Ectodermal cell (in vitro differentiated cells): Measurements from ENCODE around the gene DNAAF8. TPM values are rescaled to one million over a fixed set of nuclear protein-coding genes. Genes with fewer than 3 reads are reported as not detected.

Source experiments
- H3K27ac ChIP-seq: 2 replicates; pipeline ENCODE4 v1.7.0; 2013; ENCODE audit warnings: mild to moderate bottlenecking, low read depth, low read length; ENCODE audit not compliant: insufficient read depth, poor library complexity, severe bottlenecking
- H3K27me3 ChIP-seq: 2 replicates; pipeline ENCODE4 v1.7.0; 2013; ENCODE audit warnings: mild to moderate bottlenecking, low read length; ENCODE audit not compliant: insufficient read depth, control insufficient read depth, poor library complexity, severe bottlenecking
- H3K36me3 ChIP-seq: one replicate; pipeline ENCODE4 v1.7.0; 2013; ENCODE audit warnings: low read length; ENCODE audit not compliant: control insufficient read depth, insufficient read depth
- H3K4me1 ChIP-seq: one replicate; pipeline ENCODE4 v1.7.0; 2013; ENCODE audit warnings: low read length; ENCODE audit not compliant: control insufficient read depth, insufficient read depth
- H3K4me3 ChIP-seq: 2 replicates; pipeline ENCODE4 v1.7.0; 2013; ENCODE audit warnings: low read depth, low read length, control low read depth; ENCODE audit not compliant: insufficient read depth
- H3K9me3 ChIP-seq: 2 replicates; pipeline ENCODE4 v1.7.0; 2013; ENCODE audit warnings: mild to moderate bottlenecking, low read length, moderate library complexity; ENCODE audit not compliant: control insufficient read depth
- WGBS, 2 experiments: methylation state at CpG; one replicate each; pipeline ENCODE4 v1.1.7; 2013; ENCODE audit warnings: missing lambda C conversion rate in 2 of 2; 5-methylcytosine and 5-hydroxymethylcytosine counted together
- polyA plus RNA-seq, 4 experiments: library from polyadenylated mRNA; stranded (reverse); fragments of 50-300 nt; gene quantifications; one replicate each; pipeline ENCODE4 v1.2.3, GENCODE V29; 2013

The DNAAF8 gene
- polyA plus RNA-seq (2013, experiment 1 of 4) = 0.89 TPM
- polyA plus RNA-seq (2013, experiment 2 of 4) = 0.68 TPM
- 0.11 TPM for polyA plus RNA-seq (2013, experiment 3 of 4)
- 0.20 TPM for polyA plus RNA-seq (2013, experiment 4 of 4)

GRCh38 chr16:4734063-4734729, at the start of gene DNAAF8, which contains the start of gene ANKS3:
Gene DNAAF8 (plus strand): TSS chr16:4734537. CDS start chr16:4736515, 1,978 bp downstream.
Gene ANKS3 (minus strand): TSS chr16:4734271. CDS start chr16:4730149, 4,122 bp downstream.
- Histone ChIP-seq H3K4me3 (peak within 1 kb of the TSS; percentile 90), H3K27me3 (no peaks in the 10 kb centered on the region), H3K9me3 (no peaks in the 10 kb centered on the region), H3K36me3 (peaks cover 10% of the 10 kb centered on the region), H3K27ac (peak within 1 kb of the TSS; percentile 94), H3K4me1 (no peaks in the 10 kb centered on the region)
- 0% methylated on average over 70 of the region's 70 CpGs for WGBS, 2 experiments

DNA sequence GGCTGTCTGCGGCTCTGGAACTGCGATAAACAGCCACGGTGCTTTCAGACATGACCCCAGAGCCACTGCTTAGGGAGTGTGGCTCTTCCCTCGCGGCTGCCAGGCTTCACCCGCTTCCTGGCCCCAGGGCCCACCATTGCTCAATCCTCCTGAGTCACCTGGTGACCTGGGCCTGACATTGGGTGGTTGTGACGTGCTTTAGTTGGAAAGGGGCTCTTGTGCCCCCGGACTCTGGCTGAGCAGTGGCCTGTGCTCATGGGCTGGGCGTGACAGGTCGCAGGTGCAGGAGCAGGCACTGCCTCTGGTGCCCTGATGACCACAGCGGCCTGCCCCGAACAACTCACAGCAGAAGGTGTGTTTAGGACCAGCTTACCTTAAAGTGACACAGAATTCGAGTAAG, 49.6 kb upstream of the DNAAF8 start:
- Histone ChIP-seq H3K27ac (no peak overlapping the region), H3K9me3 (no peaks in the 10 kb centered on the region), H3K4me1 (no peaks in the 10 kb centered on the region), H3K27me3 (no peaks in the 10 kb centered on the region), H3K36me3 (peaks cover 7% of the 10 kb centered on the region), H3K4me3 (no peak overlapping the region)
- WGBS, 2 experiments = 95 to 97% methylated on average over 13 of the region's 13 CpGs

- Histone ChIP-seq H3K9me3 (no peaks in the 10 kb centered on the region), H3K27me3 (no peaks in the 10 kb centered on the region), H3K36me3 (peaks cover 7% of the 10 kb centered on the region), H3K27ac (no peak overlapping the region), H3K4me3 (no peak overlapping the region), H3K4me1 (no peaks in the 10 kb centered on the region)
- WGBS, 2 experiments = 94 to 95% methylated on average over 13 of the region's 13 CpGs
Measured at GRCh38 chr16:4685292-4685691, 49.0 kb upstream of the DNAAF8 start.

GRCh38 chr16:4685776-4686496, 48.4 kb upstream of the DNAAF8 start:
- Histone ChIP-seq H3K27me3 (no peaks in the 10 kb centered on the region), H3K36me3 (peaks cover 7% of the 10 kb centered on the region), H3K4me1 (no peaks in the 10 kb centered on the region), H3K4me3 (no peak overlapping the region), H3K9me3 (no peaks in the 10 kb centered on the region), H3K27ac (no peak overlapping the region)
- WGBS, 2 experiments = 94 to 96% methylated on average over 37 to 38 of the region's 38 CpGs

- WGBS, 2 experiments = 91 to 92% methylated on average over 27 of the region's 27 CpGs
- no peaks in the 10 kb centered on the region for H3K4me1 ChIP-seq
- no peaks in the 10 kb centered on the region for H3K27me3 ChIP-seq
- no peak overlapping the region for H3K4me3 ChIP-seq
- H3K36me3 ChIP-seq = peaks cover 7% of the 10 kb centered on the region
- H3K27ac ChIP-seq = no peak overlapping the region
- no peaks in the 10 kb centered on the region for H3K9me3 ChIP-seq
Measured at GRCh38 chr16:4686497-4687210, 47.7 kb upstream of the DNAAF8 start.

DNA sequence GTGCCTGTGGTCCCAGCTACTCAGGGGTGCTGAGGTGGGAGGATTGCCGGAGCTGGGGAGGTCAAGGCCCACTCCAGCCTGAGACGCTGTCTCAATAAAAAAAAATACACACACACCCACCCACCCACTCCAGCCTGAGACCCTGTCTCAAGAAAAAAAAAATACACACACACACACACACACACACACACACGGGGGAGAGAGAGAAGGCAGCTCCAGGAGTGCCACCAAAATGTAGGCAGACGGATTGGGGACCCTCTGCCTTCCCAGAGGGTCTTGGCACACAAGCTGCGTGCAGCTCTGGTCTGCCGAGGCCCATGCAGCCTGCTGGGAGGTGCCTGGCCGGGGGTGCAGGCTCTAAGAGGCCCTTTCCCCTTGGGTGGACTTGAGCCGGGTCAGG, 46.9 kb upstream of the DNAAF8 start:
- no peaks in the 10 kb centered on the region for H3K9me3 ChIP-seq
- no peak overlapping the region for H3K4me3 ChIP-seq
- H3K4me1 ChIP-seq = peaks cover 5% of the 10 kb centered on the region
- WGBS, 2 experiments = 87 to 94% methylated on average over 8 of the region's 8 CpGs
- no peak overlapping the region for H3K27ac ChIP-seq
- no peaks in the 10 kb centered on the region for H3K27me3 ChIP-seq
- peaks cover under 1% of the 10 kb centered on the region for H3K36me3 ChIP-seq

GRCh38 chr16:4687946-4688673, 46.2 kb upstream of the DNAAF8 start:
- no peaks in the 10 kb centered on the region for H3K36me3 ChIP-seq
- 92 to 94% methylated on average over 39 of the region's 39 CpGs for WGBS, 2 experiments

DNA sequence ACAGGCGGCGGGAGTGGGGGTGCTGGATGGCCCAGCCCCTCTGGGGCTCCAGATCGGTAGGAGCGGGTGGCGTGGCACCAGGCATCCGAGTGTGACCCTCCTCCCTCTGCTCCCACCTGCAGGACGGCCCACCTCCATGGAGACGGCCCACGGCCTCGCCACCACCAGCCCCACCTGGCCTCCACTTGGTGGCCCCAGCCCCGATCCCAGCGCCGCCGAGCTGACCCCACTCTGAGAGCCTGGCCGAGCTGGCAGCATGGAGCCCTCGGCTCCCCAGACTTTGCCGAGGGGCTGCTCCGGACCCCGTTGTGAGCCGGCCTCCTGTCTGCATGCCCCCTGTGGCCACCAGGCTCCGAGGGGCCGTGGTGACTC, 45.7 kb upstream of the DNAAF8 start:
- no peak overlapping the region for H3K4me3 ChIP-seq
- no peaks in the 10 kb centered on the region for H3K27me3 ChIP-seq
- no peak overlapping the region for H3K27ac ChIP-seq
- H3K4me1 ChIP-seq = peaks cover 7% of the 10 kb centered on the region
- no peaks in the 10 kb centered on the region for H3K9me3 ChIP-seq
- H3K36me3 ChIP-seq = no peaks in the 10 kb centered on the region
- WGBS, 2 experiments = 95% methylated on average over 22 of the region's 22 CpGs

More at GRCh38 chr16:4687946-4688673, 46.2 kb upstream of the DNAAF8 start:
- Histone ChIP-seq H3K4me3 (no peak overlapping the region), H3K4me1 (peaks cover 7% of the 10 kb centered on the region), H3K27ac (no peak overlapping the region), H3K27me3 (no peaks in the 10 kb centered on the region), H3K9me3 (no peaks in the 10 kb centered on the region)

- Histone ChIP-seq H3K4me3 (no peak overlapping the region), H3K27me3 (no peaks in the 10 kb centered on the region), H3K27ac (no peak overlapping the region), H3K9me3 (no peaks in the 10 kb centered on the region), H3K36me3 (no peaks in the 10 kb centered on the region), H3K4me1 (peaks cover 7% of the 10 kb centered on the region)
- WGBS, 2 experiments = 93 to 96% methylated on average over 21 of the region's 21 CpGs
Measured at GRCh38 chr16:4689091-4689671, 45.2 kb upstream of the DNAAF8 start.
